Measurements from ENCODE around the gene PLEKHG4B.
"Not testable (repeated sequence)": the region's sequence is repeated elsewhere in the genome, so short reads cannot be mapped to it uniquely, and the experiment has no call there.

The PLEKHG4B gene

GRCh38 chr5:233426-233825 is 141.5 kb downstream of the PLEKHG4B start:
- DNase-seq (ENCODE audit: low spot score) = not testable (repeated sequence)

DNA sequence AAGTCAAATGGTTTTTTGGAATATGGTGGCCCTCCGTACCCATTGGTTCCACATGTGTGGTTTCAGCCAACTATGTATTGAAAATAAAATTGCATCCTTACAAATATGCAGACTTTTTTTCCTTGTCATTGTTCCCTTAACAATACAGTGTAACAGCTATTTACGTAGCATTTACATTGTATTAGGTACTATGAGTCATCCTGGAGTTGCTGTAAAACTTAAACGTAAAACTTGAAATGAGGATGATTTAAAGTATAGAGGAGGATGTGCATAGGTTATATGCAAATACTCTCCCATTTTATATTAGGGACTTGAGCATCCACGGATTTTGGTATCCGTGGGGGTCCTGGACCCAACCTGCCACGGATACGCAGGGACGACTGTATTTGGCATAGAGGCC is 142.5 kb downstream of the PLEKHG4B start:
- no peak for DNase-seq (ENCODE audit: low spot score)

GRCh38 chr5:235527-235926 is 143.6 kb downstream of the PLEKHG4B start:
- not testable (repeated sequence) for DNase-seq (ENCODE audit: low spot score)

- not testable (repeated sequence) for DNase-seq (ENCODE audit: low spot score)
Observed at GRCh38 chr5:237931-238330, 146.0 kb downstream of the PLEKHG4B start.

Measured in COLO829 (cell line).